Fibroblast of lung (primary cell): Measurements from ENCODE around the gene CHRNA3. TPM values are rescaled to one million over a fixed set of nuclear protein-coding genes. Genes with fewer than 3 reads are reported as not detected.

Experiments
- DNase-seq, 2 donors: peaks; one replicate each; pipeline versions ENCODE4 v3.0.0 to v3.0.0-alpha.2; 2010; ENCODE audit warnings: low read depth in 2 of 2
- H2AFZ ChIP-seq: 2 replicates; pipeline ENCODE4 v1.5.1; 2012; ENCODE audit warnings: low read length, control low read depth, inconsistent platforms
- H3K27ac ChIP-seq: 2 replicates; pipeline ENCODE4 v1.5.1; 2011; ENCODE audit warnings: low read length, control low read depth; ENCODE audit not compliant: insufficient read depth
- H3K27me3 ChIP-seq: 2 replicates; pipeline ENCODE4 v1.5.1; 2011; ENCODE audit warnings: mild to moderate bottlenecking, low read length; ENCODE audit not compliant: control insufficient read depth, insufficient read depth
- H3K36me3 ChIP-seq: 2 replicates; pipeline ENCODE4 v1.5.1; 2011; ENCODE audit warnings: low read length; ENCODE audit not compliant: control insufficient read depth, insufficient read depth
- H3K4me1 ChIP-seq: 2 replicates; pipeline ENCODE4 v1.5.1; 2011; ENCODE audit warnings: low read length; ENCODE audit not compliant: control insufficient read depth, insufficient read depth; ENCODE audit errors: extremely low read depth
- H3K4me2 ChIP-seq: 2 replicates; pipeline ENCODE4 v1.5.1; 2011; ENCODE audit warnings: low read length, control low read depth; ENCODE audit not compliant: insufficient read depth; ENCODE audit errors: extremely low read depth
- H3K4me3 ChIP-seq, 4 experiments: fragments of 200-600 bp in 1 of 4; sonication (generic) in 1 of 4; replicated peaks in 1 of 4; 2 replicates each; pipeline ENCODE4 v1.5.1; 2011 to 2016; ENCODE audit warnings: low read length in 4 of 4, low read depth in 3 of 4, mild to moderate bottlenecking in 3 of 4, control low read depth in 2 of 4, inconsistent platforms in 1 of 4, mixed read lengths in 1 of 4; ENCODE audit not compliant: insufficient read depth in 1 of 4; ENCODE audit errors: control extremely low read depth in 1 of 4
- H3K79me2 ChIP-seq: 2 replicates; pipeline ENCODE4 v1.5.1; 2012; ENCODE audit warnings: mild to moderate bottlenecking, low read length, inconsistent platforms; ENCODE audit not compliant: control insufficient read depth, insufficient read depth
- H3K9ac ChIP-seq: 2 replicates; pipeline ENCODE4 v1.5.1; 2011; ENCODE audit warnings: mild to moderate bottlenecking, low read length, control low read depth; ENCODE audit not compliant: insufficient read depth
- H3K9me3 ChIP-seq: 2 replicates; pipeline ENCODE4 v1.5.1; 2012; ENCODE audit warnings: low read depth, low read length; ENCODE audit not compliant: control insufficient read depth, insufficient read depth
- H4K20me1 ChIP-seq: 2 replicates; pipeline ENCODE4 v1.5.1; 2011; ENCODE audit warnings: low read length; ENCODE audit not compliant: control insufficient read depth, insufficient read depth; ENCODE audit errors: extremely low read depth
- EZH2 ChIP-seq: IDR thresholded peaks from 2 replicates; pipeline ENCODE4 v1.5.1; 2012; ENCODE audit warnings: low read length, control low read depth, mild to moderate bottlenecking; ENCODE audit errors: missing control alignments
- polyA plus RNA-seq, 2 donors: library from polyadenylated mRNA; depleted of rRNA in 1 of 2; stranded (reverse) in 1 of 2; unstranded in 1 of 2; fragments of >200 nt; gene quantifications; 2 replicates each; pipeline ENCODE4 v1.2.1, GENCODE V29; 2011 to 2012; ENCODE audit warnings: missing spikeins in 1 of 2
- total RNA-seq: library from RNA; depleted of rRNA; stranded (reverse); fragments of >200 nt; gene quantifications from 2 replicates; pipeline ENCODE4 v1.2.1, GENCODE V29; 2014
- TF ChIP-seq, protein P1 (sequence below), 2 donors: IDR thresholded peaks in 1 of 2; conservative IDR thresholded peaks in 1 of 2; 1 replicate in 1 of 2; 2 replicates in 1 of 2; pipeline ENCODE4 v1.5.1; 2011 to 2012; ENCODE audit warnings: low read length in 2 of 2, control low read depth in 1 of 2, inconsistent platforms in 1 of 2, low read depth in 1 of 2, mild to moderate bottlenecking in 1 of 2

CHRNA3 gene
- total and polyA plus RNA-seq, 2 donors (not counting 1 experiment from before 2014, with no cell fraction given), result not detected

DNA sequence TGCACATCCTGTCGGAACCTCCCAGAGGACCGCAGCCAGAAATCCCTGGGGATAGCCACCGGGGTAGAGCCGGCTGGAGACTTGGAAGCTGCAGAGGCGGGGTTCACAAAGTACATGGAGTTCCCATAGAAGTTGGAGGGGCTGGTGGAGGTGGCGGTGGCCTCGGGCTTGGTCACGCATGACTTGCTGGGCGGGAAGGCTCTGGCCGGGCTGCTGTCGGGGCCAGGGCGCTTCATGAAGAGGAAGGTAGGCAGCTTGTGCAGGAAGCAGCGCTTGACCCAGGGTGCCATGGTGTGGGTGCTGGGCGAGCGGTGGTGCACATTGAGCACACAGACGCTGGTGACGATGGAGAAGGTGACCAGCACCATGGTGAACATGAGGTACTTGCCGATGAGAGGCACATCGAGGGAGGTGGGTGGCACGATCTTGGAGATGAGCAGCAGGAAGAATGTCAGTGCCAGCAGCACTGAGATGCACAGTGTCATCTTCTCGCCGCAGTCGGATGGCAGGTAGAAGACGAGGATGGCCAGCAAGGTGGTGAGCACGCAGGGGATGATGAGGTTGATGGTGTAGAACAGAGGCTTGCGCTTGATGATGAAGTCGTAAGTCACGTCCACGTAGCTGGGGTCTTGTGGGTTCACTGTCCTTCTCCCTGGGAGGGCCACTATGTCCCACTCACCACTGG, 8.4 kb upstream of the CHRNA3 start:
- TF ChIP-seq, protein P1, sequence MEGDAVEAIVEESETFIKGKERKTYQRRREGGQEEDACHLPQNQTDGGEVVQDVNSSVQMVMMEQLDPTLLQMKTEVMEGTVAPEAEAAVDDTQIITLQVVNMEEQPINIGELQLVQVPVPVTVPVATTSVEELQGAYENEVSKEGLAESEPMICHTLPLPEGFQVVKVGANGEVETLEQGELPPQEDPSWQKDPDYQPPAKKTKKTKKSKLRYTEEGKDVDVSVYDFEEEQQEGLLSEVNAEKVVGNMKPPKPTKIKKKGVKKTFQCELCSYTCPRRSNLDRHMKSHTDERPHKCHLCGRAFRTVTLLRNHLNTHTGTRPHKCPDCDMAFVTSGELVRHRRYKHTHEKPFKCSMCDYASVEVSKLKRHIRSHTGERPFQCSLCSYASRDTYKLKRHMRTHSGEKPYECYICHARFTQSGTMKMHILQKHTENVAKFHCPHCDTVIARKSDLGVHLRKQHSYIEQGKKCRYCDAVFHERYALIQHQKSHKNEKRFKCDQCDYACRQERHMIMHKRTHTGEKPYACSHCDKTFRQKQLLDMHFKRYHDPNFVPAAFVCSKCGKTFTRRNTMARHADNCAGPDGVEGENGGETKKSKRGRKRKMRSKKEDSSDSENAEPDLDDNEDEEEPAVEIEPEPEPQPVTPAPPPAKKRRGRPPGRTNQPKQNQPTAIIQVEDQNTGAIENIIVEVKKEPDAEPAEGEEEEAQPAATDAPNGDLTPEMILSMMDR (conservative IDR thresholded peaks at IDR 0.05 in 1 of 2, IDR thresholded peaks at IDR 0.05 in 1 of 2; ENCODE audit: low read depth in 1 of 2, low read length in 2 of 2), result no peak
- no peak for TF ChIP-seq EZH2
- Histone ChIP-seq H3K27ac (no peak overlapping the region), H3K4me3 (no peak overlapping the region), H2AFZ (no peak overlapping the region), H3K27me3 (peaks cover 2% of the 10 kb centered on the region), H4K20me1 (no peaks in the 10 kb centered on the region), H3K79me2 (no peaks in the 10 kb centered on the region), H3K4me2 (no peak overlapping the region), H3K4me1 (no peaks in the 10 kb centered on the region), H3K36me3 (no peaks in the 10 kb centered on the region), H3K9ac (no peak overlapping the region), H3K9me3 (no peaks in the 10 kb centered on the region)
- DNase-seq, result no peak

DNA sequence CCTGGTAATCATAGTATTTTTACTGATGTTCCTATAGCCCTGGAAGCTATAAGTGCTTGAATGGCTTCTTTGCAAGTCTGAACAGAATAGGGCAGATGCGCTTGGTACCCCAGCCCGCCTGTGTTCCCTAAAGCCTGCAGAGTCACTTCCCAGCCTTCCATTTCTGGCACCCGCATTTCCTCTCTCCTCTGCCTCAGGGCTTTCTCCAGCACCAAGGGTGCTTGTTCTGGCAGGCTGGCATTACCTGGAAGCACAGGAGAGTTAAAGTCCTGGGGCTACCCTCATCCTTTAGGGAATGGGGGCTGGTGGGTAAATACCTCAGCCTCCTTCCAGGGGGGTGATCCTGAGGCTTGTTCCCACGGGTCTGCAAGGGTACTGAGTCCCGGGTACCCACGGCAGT, 7.4 kb upstream of the CHRNA3 start:
- peaks cover 2% of the 10 kb centered on the region for H3K27me3 ChIP-seq
- H3K79me2 ChIP-seq, result no peaks in the 10 kb centered on the region
- no peaks in the 10 kb centered on the region for H4K20me1 ChIP-seq
- no peak overlapping the region for H3K4me3 ChIP-seq
- TF ChIP-seq EZH2, result no peak
- TF ChIP-seq, protein P1 (conservative IDR thresholded peaks at IDR 0.05 in 1 of 2, IDR thresholded peaks at IDR 0.05 in 1 of 2; ENCODE audit: low read depth in 1 of 2, low read length in 2 of 2), result no peak
- no peak overlapping the region for H3K27ac ChIP-seq
- H3K9ac ChIP-seq, result no peak overlapping the region
- no peak for DNase-seq
- H3K4me1 ChIP-seq, result no peaks in the 10 kb centered on the region
- H3K9me3 ChIP-seq, result no peaks in the 10 kb centered on the region
- no peak overlapping the region for H3K4me2 ChIP-seq
- no peaks in the 10 kb centered on the region for H3K36me3 ChIP-seq
- H2AFZ ChIP-seq, result no peak overlapping the region

DNA sequence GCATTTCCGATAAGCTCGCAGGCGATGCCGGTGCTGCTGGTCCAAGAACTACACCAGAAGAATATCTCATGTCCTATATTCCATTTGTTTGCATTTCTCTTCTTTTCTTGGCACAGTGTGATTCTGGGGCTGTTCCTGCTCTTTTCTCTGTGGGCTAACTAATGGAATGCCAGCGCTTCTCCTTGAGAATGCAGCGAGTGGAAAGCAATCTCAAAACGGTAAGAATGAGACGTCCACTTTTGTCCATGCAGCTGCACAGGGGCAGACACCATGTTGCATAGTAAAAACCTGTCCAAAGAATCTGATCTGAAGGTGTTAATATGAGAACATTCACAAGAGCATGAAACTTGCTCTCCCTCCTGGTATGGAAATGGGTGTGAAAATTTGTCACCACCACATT, 6.6 kb upstream of the CHRNA3 start:
- TF ChIP-seq, protein P1 (conservative IDR thresholded peaks at IDR 0.05 in 1 of 2, IDR thresholded peaks at IDR 0.05 in 1 of 2; ENCODE audit: low read depth in 1 of 2, low read length in 2 of 2), result no peak
- no peak for TF ChIP-seq EZH2
- no peaks in the 10 kb centered on the region for H3K9me3 ChIP-seq
- peaks cover 3% of the 10 kb centered on the region for H3K27me3 ChIP-seq
- no peaks in the 10 kb centered on the region for H4K20me1 ChIP-seq
- H3K4me1 ChIP-seq, result no peaks in the 10 kb centered on the region
- H3K79me2 ChIP-seq, result no peaks in the 10 kb centered on the region
- H2AFZ ChIP-seq, result no peak overlapping the region
- no peak overlapping the region for H3K27ac ChIP-seq
- H3K4me2 ChIP-seq, result no peak overlapping the region
- no peak overlapping the region for H3K9ac ChIP-seq
- DNase-seq, result no peak
- no peaks in the 10 kb centered on the region for H3K36me3 ChIP-seq
- no peak overlapping the region for H3K4me3 ChIP-seq
